DMS79 (cell line): ENCODE results near the gene HRH1.
"Not testable (repeated sequence)": the region's sequence is repeated elsewhere in the genome, so short reads cannot be mapped to it uniquely, and the experiment has no call there.

Experiments
- DNase-seq: peaks from one replicate; lab custom pipeline; 2025; lab: John Stamatoyannopoulos, UW

HRH1 gene

GRCh38 chr3:11170052-11170770 is 15.9 kb downstream of the HRH1 start:
- DNase-seq, result no peak

GRCh38 chr3:11172096-11172690 is 17.9 kb downstream of the HRH1 start:
- DNase-seq, result no peak

GRCh38 chr3:11173828-11174465 is 19.7 kb downstream of the HRH1 start:
- DNase-seq, result no peak

GRCh38 chr3:11178421-11178820 is 24.1 kb downstream of the HRH1 start:
- DNase-seq, result no peak

- not testable (repeated sequence) for DNase-seq
These were observed 30.2 kb downstream of the HRH1 start for GRCh38 chr3:11184328-11184969.

- DNase-seq, result no peak
These were observed 30.9 kb downstream of the HRH1 start for GRCh38 chr3:11185144-11185543.

GRCh38 chr3:11185564-11186317 is 31.4 kb downstream of the HRH1 start:
- DNase-seq, result no peak

- DNase-seq, result no peak
These were observed 32.0 kb downstream of the HRH1 start for GRCh38 chr3:11186318-11186692.

GRCh38 chr3:11186771-11187191 is 32.5 kb downstream of the HRH1 start:
- no peak for DNase-seq

- DNase-seq, result no peak
These were observed 33.4 kb downstream of the HRH1 start for GRCh38 chr3:11187681-11188080.

GRCh38 chr3:11188231-11188630 is 33.9 kb downstream of the HRH1 start:
- no peak for DNase-seq

GRCh38 chr3:11195201-11195600 is 40.9 kb downstream of the HRH1 start:
- DNase-seq, result no peak

- DNase-seq, result no peak
These were observed 41.5 kb downstream of the HRH1 start for GRCh38 chr3:11195721-11196332.

- no peak for DNase-seq
These were observed 43.2 kb downstream of the HRH1 start for GRCh38 chr3:11197484-11197883.

- DNase-seq, result no peak
These were observed 43.8 kb downstream of the HRH1 start for GRCh38 chr3:11198070-11198469.

GRCh38 chr3:11198495-11198894 is 44.2 kb downstream of the HRH1 start:
- DNase-seq, result no peak

- DNase-seq, result no peak
These were observed 45.9 kb downstream of the HRH1 start for GRCh38 chr3:11199902-11200845.

- DNase-seq, result no peak
These were observed 47.1 kb downstream of the HRH1 start for GRCh38 chr3:11201251-11202019.

- no peak for DNase-seq
These were observed 49.7 kb downstream of the HRH1 start for GRCh38 chr3:11203961-11204360.
